ENCODE measurements around the gene SNX3. TPM values are rescaled to one million over a fixed set of nuclear protein-coding genes. Genes with fewer than 3 reads are reported as not detected.

SNX3 gene
- total and polyA plus RNA-seq, 4 donors, result 124 to 245 (median 171) TPM

GRCh38 chr6:108228416-108228815 is 32.4 kb downstream of the SNX3 start:
- no peak for ATAC-seq (ENCODE audit: insufficient read depth, low FRiP score)
- Histone ChIP-seq H3K36me3 (ENCODE audit: control insufficient read depth in 4 of 4, insufficient read depth in 4 of 4, low read length in 4 of 4) (peaks cover 0 to 3% (median 0%) of the 10 kb centered on the region in 4 donors), H3K27me3 (ENCODE audit: control insufficient read depth in 3 of 3, insufficient read depth in 3 of 3, low read length in 2 of 3) (no peaks in the 10 kb centered on the region), H3K4me3 (no peak overlapping the region), H3K4me1 (ENCODE audit: control insufficient read depth in 5 of 5, insufficient read depth in 5 of 5, low read length in 5 of 5) (peaks cover 0 to 5% (median 0%) of the 10 kb centered on the region in 5 donors), H3K9me3 (ENCODE audit: control insufficient read depth in 4 of 4, insufficient read depth in 3 of 4, low read length in 3 of 4) (no peaks in the 10 kb centered on the region), H3K9ac (ENCODE audit: insufficient read depth in 1 of 2, low read length in 2 of 2) (no peak overlapping the region), H3K27ac (ENCODE audit: low read depth in 1 of 2, low read length in 1 of 2) (no peak overlapping the region)
- TF ChIP-seq CTCF (IDR thresholded peaks at IDR 0.05; ENCODE audit: control extremely low read depth, extremely low read depth), result no peak
- WGBS, 2 donors, result 90 to 96% methylated on average over 8 of the region's 8 CpGs
- DNase-seq, result no peak

GRCh38 chr6:108227290-108227689 is 33.5 kb downstream of the SNX3 start:
- WGBS, 2 donors, result 93 to 97% methylated on average over 3 of the region's 3 CpGs
- no peak overlapping the region for H3K4me3 ChIP-seq
- no peak overlapping the region for H3K9ac ChIP-seq (ENCODE audit: insufficient read depth in 1 of 2, low read length in 2 of 2)
- ATAC-seq (ENCODE audit: insufficient read depth, low FRiP score) (no peak), DNase-seq (no peak)
- peaks cover 0 to 5% (median 0%) of the 10 kb centered on the region in 5 donors for H3K4me1 ChIP-seq (ENCODE audit: control insufficient read depth in 5 of 5, insufficient read depth in 5 of 5, low read length in 5 of 5)
- no peaks in the 10 kb centered on the region for H3K27me3 ChIP-seq (ENCODE audit: control insufficient read depth in 3 of 3, insufficient read depth in 3 of 3, low read length in 2 of 3)
- TF ChIP-seq CTCF (IDR thresholded peaks at IDR 0.05; ENCODE audit: control extremely low read depth, extremely low read depth), result no peak
- H3K9me3 ChIP-seq (ENCODE audit: control insufficient read depth in 4 of 4, insufficient read depth in 3 of 4, low read length in 3 of 4), result no peaks in the 10 kb centered on the region
- peaks cover 0 to 3% (median 0%) of the 10 kb centered on the region in 4 donors for H3K36me3 ChIP-seq (ENCODE audit: control insufficient read depth in 4 of 4, insufficient read depth in 4 of 4, low read length in 4 of 4)
- no peak overlapping the region for H3K27ac ChIP-seq (ENCODE audit: low read depth in 1 of 2, low read length in 1 of 2)

- Histone ChIP-seq H3K27me3 (ENCODE audit: control insufficient read depth in 3 of 3, insufficient read depth in 3 of 3, low read length in 2 of 3) (no peaks in the 10 kb centered on the region), H3K4me3 (no peak overlapping the region), H3K4me1 (ENCODE audit: control insufficient read depth in 5 of 5, insufficient read depth in 5 of 5, low read length in 5 of 5) (peaks cover 0 to 5% (median 0%) of the 10 kb centered on the region in 5 donors), H3K27ac (ENCODE audit: low read depth in 1 of 2, low read length in 1 of 2) (no peak overlapping the region), H3K36me3 (ENCODE audit: control insufficient read depth in 4 of 4, insufficient read depth in 4 of 4, low read length in 4 of 4) (peaks cover 5 to 8% (median 7%) of the 10 kb centered on the region in 4 donors), H3K9ac (ENCODE audit: insufficient read depth in 1 of 2, low read length in 2 of 2) (no peak overlapping the region), H3K9me3 (ENCODE audit: control insufficient read depth in 4 of 4, insufficient read depth in 3 of 4, low read length in 3 of 4) (no peaks in the 10 kb centered on the region)
- DNase-seq, result no peak
- WGBS, 2 donors, result 12 to 23% methylated on average over 1 of the region's 1 CpG
- no peak for ATAC-seq (ENCODE audit: insufficient read depth, low FRiP score)
- TF ChIP-seq CTCF (IDR thresholded peaks at IDR 0.05; ENCODE audit: control extremely low read depth, extremely low read depth), result no peak
Measured at GRCh38 chr6:108222504-108222903, 38.3 kb downstream of the SNX3 start.

- DNase-seq (no peak), ATAC-seq (ENCODE audit: insufficient read depth, low FRiP score) (no peak)
- H3K9me3 ChIP-seq (ENCODE audit: control insufficient read depth in 4 of 4, insufficient read depth in 3 of 4, low read length in 3 of 4), result no peaks in the 10 kb centered on the region
- 84 to 96% methylated on average over 2 of the region's 2 CpGs for WGBS, 2 donors
- H3K9ac ChIP-seq (ENCODE audit: insufficient read depth in 1 of 2, low read length in 2 of 2), result no peak overlapping the region
- no peak overlapping the region for H3K4me3 ChIP-seq
- no peak for TF ChIP-seq CTCF (IDR thresholded peaks at IDR 0.05; ENCODE audit: control extremely low read depth, extremely low read depth)
- H3K27me3 ChIP-seq (ENCODE audit: control insufficient read depth in 3 of 3, insufficient read depth in 3 of 3, low read length in 2 of 3), result no peaks in the 10 kb centered on the region
- H3K27ac ChIP-seq (ENCODE audit: low read depth in 1 of 2, low read length in 1 of 2), result no peak overlapping the region
- H3K4me1 ChIP-seq (ENCODE audit: control insufficient read depth in 5 of 5, insufficient read depth in 5 of 5, low read length in 5 of 5), result peaks cover 0 to 5% (median 0%) of the 10 kb centered on the region in 5 donors
- peaks cover 8 to 10% (median 8%) of the 10 kb centered on the region in 4 donors for H3K36me3 ChIP-seq (ENCODE audit: control insufficient read depth in 4 of 4, insufficient read depth in 4 of 4, low read length in 4 of 4)
Measured at GRCh38 chr6:108222064-108222463, 38.8 kb downstream of the SNX3 start.
